DOHH2 (cell line): Measurements from ENCODE around the gene APLP2.

ENCODE experiments used
- CTCF ChIP-seq: fragments of 200-600 bp; sonication (generic); IDR thresholded peaks from one replicate; pipeline ENCODE4 v1.5.1; 2014; ENCODE audit warnings: antibody characterized with exemption, mild to moderate bottlenecking, low read depth, low read length; ENCODE audit not compliant: poor library complexity, severe bottlenecking
- EZH2phosphoT487 ChIP-seq: fragments of 200-600 bp; sonication (generic); IDR thresholded peaks from 2 replicates; pipeline ENCODE4 v1.6.1; 2017; ENCODE audit warnings: borderline replicate concordance, mild to moderate bottlenecking, antibody characterized with exemption, low read length, moderate library complexity, mixed read lengths

- no peak for TF ChIP-seq CTCF
- no peak for TF ChIP-seq EZH2phosphoT487
Measured at GRCh38 chr11:130103296-130103814, 33.7 kb downstream of the APLP2 start.
